Central memory CD8-positive, alpha-beta T cell (primary cell): ENCODE results near the gene BPI.
"Not testable (repeated sequence)": the region's sequence is repeated elsewhere in the genome, so short reads cannot be mapped to it uniquely, and the experiment has no call there.

Source experiments
- ATAC-seq: fragments of 150-1000 bp; cut with Tn5 transposase; replicated peaks from 2 replicates; pipeline ENCODE4 v1.10.0; 2022; ENCODE audit warnings: mild to moderate bottlenecking, moderate FRiP score, moderate number of reproducible peaks; ENCODE audit not compliant: poor library complexity, severe bottlenecking; ENCODE audit errors: extremely low read depth
- DNase-seq, 2 donors: peaks; one replicate each; pipeline ENCODE4 v3.0.0; 2021; ENCODE audit warnings: low spot score in 2 of 2
- H3K27ac Mint-ChIP-seq: one replicate; pipeline ENCODE4 v1.8.0; 2022; ENCODE audit warnings: low read depth, mild to moderate bottlenecking, moderate library complexity, mixed read lengths
- H3K27me3 Mint-ChIP-seq: one replicate; pipeline ENCODE4 v1.8.0; 2022; ENCODE audit warnings: mixed read lengths
- H3K36me3 Mint-ChIP-seq: one replicate; pipeline ENCODE4 v1.8.0; 2022; ENCODE audit warnings: mild to moderate bottlenecking, moderate library complexity, mixed read lengths; ENCODE audit not compliant: insufficient read depth
- H3K4me1 Mint-ChIP-seq: one replicate; pipeline ENCODE4 v1.8.0; 2022; ENCODE audit warnings: mixed read lengths
- H3K4me3 Mint-ChIP-seq: one replicate; pipeline ENCODE4 v1.8.0; 2022; ENCODE audit warnings: mild to moderate bottlenecking, moderate library complexity, mixed read lengths
- H3K9me3 Mint-ChIP-seq: one replicate; pipeline ENCODE4 v1.8.0; 2022; ENCODE audit warnings: mixed read lengths

BPI gene

GRCh38 chr20:38372806-38373205 lies 68.8 kb downstream of the BPI start:
- H3K36me3 Mint-ChIP-seq = peaks cover 1% of the 10 kb centered on the region

DNA sequence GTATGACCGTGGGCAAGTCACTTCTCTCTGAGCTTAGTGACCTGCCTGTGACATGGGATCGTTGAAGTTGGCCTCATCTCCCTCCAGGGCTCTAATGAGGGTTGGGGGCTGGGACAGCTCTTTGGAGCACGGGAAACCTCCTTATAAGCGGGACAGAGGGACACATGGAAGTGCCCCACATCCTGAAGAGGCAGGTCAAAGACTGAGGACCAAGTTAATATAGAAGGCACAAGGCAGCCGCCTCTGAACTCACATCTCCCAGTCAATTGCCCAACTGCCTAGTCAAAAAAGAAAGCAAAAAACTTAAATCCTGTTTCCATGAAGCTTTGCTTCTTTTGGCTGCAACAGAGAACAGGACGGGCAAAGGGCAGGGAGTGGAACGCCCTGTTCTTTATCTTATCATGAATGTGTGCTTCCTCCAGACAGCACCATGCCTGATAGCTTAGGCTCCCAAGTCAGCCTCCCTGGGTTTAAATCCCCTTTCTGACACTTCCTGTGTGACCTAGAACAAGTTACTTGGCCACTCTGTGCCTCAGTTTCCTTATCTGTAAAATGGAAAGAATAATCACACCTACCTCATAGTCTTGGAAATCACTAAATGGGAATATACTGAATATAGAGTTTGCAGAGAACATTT lies 69.4 kb downstream of the BPI start:
- no peak overlapping the region for H3K4me3 Mint-ChIP-seq
- DNase-seq (no peak), ATAC-seq (no peak)
- peaks cover 6% of the 10 kb centered on the region for H3K4me1 Mint-ChIP-seq
- H3K36me3 Mint-ChIP-seq = peaks cover 1% of the 10 kb centered on the region
- H3K27ac Mint-ChIP-seq = no peak overlapping the region
- H3K9me3 Mint-ChIP-seq = no peaks in the 10 kb centered on the region
- H3K27me3 Mint-ChIP-seq = no peaks in the 10 kb centered on the region

More at GRCh38 chr20:38372806-38373205, 68.8 kb downstream of the BPI start:
- peaks cover 6% of the 10 kb centered on the region for H3K4me1 Mint-ChIP-seq
- H3K4me3 Mint-ChIP-seq = no peak overlapping the region
- DNase-seq (no peak), ATAC-seq (no peak)
- H3K9me3 Mint-ChIP-seq = no peaks in the 10 kb centered on the region
- H3K27me3 Mint-ChIP-seq = no peaks in the 10 kb centered on the region
- H3K27ac Mint-ChIP-seq = no peak overlapping the region

DNA sequence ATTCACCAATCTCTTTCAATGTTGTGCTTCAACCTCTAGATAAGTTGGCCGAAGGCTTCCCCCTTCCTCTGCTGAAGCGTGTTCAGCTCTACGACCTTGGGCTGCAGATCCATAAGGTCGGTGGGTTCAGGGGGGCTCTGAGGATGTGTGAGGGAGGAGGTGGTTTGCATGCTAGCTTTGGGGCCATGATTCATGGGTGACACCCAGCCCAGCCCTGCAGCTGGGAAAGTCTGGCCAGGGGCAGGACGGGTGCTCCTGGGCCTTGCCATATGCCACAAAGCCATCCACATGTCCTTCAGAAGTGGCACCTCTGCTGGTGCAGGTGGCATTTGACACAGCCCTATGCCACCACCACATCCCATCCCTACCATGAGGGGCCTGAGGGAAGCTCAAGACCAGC lies 69.9 kb downstream of the BPI start:
- H3K27me3 Mint-ChIP-seq = no peaks in the 10 kb centered on the region
- H3K27ac Mint-ChIP-seq = no peak overlapping the region
- H3K4me3 Mint-ChIP-seq = no peak overlapping the region
- peaks cover 6% of the 10 kb centered on the region for H3K4me1 Mint-ChIP-seq
- DNase-seq = no peak
- H3K36me3 Mint-ChIP-seq = peaks cover 1% of the 10 kb centered on the region
- ATAC-seq = no peak
- H3K9me3 Mint-ChIP-seq = no peaks in the 10 kb centered on the region

- H3K27ac Mint-ChIP-seq = no peak overlapping the region
- H3K9me3 Mint-ChIP-seq = no peaks in the 10 kb centered on the region
- DNase-seq (no peak), ATAC-seq (no peak)
- no peak overlapping the region for H3K4me3 Mint-ChIP-seq
- H3K27me3 Mint-ChIP-seq = peaks cover 21% of the 10 kb centered on the region
- H3K36me3 Mint-ChIP-seq = peaks cover 1% of the 10 kb centered on the region
- H3K4me1 Mint-ChIP-seq = no peaks in the 10 kb centered on the region
These were observed 73.2 kb downstream of the BPI start for GRCh38 chr20:38377039-38377685.

DNA sequence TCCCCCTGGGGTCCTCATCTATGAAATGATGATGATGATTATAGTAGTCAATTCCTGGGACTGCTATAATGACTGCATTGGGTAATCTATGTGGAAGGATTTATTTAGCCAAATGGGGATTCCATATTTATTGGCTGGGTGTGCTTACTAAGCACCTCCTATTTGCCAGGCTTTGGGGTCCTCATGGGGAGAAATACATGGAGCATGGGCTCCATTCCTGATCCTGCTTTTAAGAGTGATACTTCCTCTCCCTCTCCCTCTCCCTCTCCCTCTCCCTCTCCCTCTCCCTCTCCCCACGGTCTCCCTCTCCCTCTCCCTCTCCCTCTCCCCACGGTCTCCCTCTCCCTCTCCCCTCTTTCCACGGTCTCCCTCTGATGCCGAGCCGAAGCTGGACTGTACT lies 73.9 kb downstream of the BPI start:
- not testable (repeated sequence) for H3K27ac Mint-ChIP-seq, H3K4me3 Mint-ChIP-seq, ATAC-seq, H3K9me3 Mint-ChIP-seq, H3K36me3 Mint-ChIP-seq, DNase-seq, H3K4me1 Mint-ChIP-seq
- peaks cover 28% of the 10 kb centered on the region for H3K27me3 Mint-ChIP-seq

DNA sequence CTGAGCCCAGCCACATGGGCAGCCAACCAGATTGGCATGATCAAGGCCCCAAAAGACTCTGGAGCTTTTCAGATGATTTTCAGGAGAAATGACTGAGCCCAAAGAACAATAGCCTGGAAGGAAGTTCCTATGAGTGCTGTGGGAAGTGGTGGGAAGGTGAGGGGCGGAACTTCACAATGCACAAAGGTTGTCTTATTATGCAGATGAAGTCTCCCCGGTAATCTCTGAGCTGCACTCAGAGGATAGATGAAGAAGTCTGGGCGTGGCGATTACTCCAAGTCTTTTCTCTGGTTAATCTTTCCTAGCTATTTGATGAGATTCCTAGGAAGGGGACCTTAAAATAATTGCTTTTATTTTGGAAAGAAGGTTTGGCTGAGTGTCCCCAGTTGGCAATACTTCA lies 79.2 kb downstream of the BPI start:
- no peaks in the 10 kb centered on the region for H3K36me3 Mint-ChIP-seq
- H3K9me3 Mint-ChIP-seq = no peaks in the 10 kb centered on the region
- DNase-seq (no peak), ATAC-seq (no peak)
- H3K27me3 Mint-ChIP-seq = peaks cover 64% of the 10 kb centered on the region
- no peak overlapping the region for H3K27ac Mint-ChIP-seq
- no peak overlapping the region for H3K4me3 Mint-ChIP-seq
- no peaks in the 10 kb centered on the region for H3K4me1 Mint-ChIP-seq

DNA sequence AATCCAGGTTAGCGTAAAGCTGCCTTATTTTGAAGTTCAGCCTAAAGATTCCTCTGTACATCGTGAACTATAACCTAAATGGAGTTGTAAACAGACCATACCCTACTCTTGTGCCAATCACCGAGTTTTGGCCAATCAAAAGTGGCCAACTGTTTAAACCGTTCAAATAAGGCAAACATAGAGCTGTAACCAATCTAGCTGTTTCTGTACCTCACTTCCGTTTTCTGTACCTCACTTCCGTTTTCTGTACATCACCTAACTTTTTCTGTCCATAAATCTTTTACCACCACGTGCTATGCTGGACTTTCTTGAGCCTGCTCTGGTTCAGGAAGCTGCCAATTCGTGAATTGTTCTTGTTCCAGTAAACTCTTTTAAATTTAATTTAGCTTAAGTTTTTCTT lies 82.0 kb downstream of the BPI start:
- DNase-seq (no peak), ATAC-seq (no peak)
- H3K4me3 Mint-ChIP-seq = no peak overlapping the region
- H3K4me1 Mint-ChIP-seq = no peaks in the 10 kb centered on the region
- peaks cover 5% of the 10 kb centered on the region for H3K9me3 Mint-ChIP-seq
- H3K27ac Mint-ChIP-seq = no peak overlapping the region
- no peaks in the 10 kb centered on the region for H3K36me3 Mint-ChIP-seq
- peaks cover 54% of the 10 kb centered on the region for H3K27me3 Mint-ChIP-seq

DNA sequence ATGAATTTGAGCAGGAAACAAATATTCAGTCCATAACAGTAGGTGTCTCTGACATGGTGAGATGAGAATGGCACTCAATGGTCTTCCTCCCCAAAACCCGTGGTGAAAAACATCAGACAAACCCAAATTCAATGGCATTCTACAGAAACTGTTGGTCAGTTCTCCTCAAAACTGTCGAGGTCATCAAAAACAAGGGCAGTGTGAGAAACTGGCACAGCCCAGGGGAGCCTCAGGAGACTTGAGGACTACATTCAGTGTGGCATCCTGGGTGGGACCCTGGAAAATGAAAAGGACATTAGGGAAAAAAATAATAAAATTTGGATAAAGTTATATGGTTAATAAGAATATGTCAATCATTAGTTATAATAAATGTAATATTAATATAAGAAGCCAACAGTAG lies 82.9 kb downstream of the BPI start:
- DNase-seq (no peak), ATAC-seq (no peak)
- no peak overlapping the region for H3K27ac Mint-ChIP-seq
- H3K9me3 Mint-ChIP-seq = peaks cover 5% of the 10 kb centered on the region
- H3K27me3 Mint-ChIP-seq = peaks cover 46% of the 10 kb centered on the region
- no peaks in the 10 kb centered on the region for H3K36me3 Mint-ChIP-seq
- no peak overlapping the region for H3K4me3 Mint-ChIP-seq
- H3K4me1 Mint-ChIP-seq = no peaks in the 10 kb centered on the region
